Activated CD8-positive, alpha-beta memory T cell treated with anti-CD3 and anti-CD28 coated beads, Interleukin-2, amount 50 U/mL, for 24 hours (primary cell): ENCODE data around the gene SLC2A9.
"Not testable (repeated sequence)": the region's sequence is repeated elsewhere in the genome, so short reads cannot be mapped to it uniquely, and the experiment has no call there.

ENCODE experiments used
- DNase-seq: peaks from one replicate; pipeline ENCODE4 v3.0.0-alpha.2; 2020; ENCODE audit errors: extremely low read depth

The SLC2A9 gene

GRCh38 chr4:9826551-9826950 lies 194.7 kb downstream of the SLC2A9 start:
- DNase-seq: no peak

GRCh38 chr4:9825049-9825448 lies 196.2 kb downstream of the SLC2A9 start:
- DNase-seq: no peak

- DNase-seq: no peak
Observed at GRCh38 chr4:9820343-9820742, 201.0 kb downstream of the SLC2A9 start.

GRCh38 chr4:9816285-9816684 lies 205.0 kb downstream of the SLC2A9 start:
- no peak for DNase-seq

- DNase-seq: no peak
Observed at GRCh38 chr4:9812501-9813340, 208.6 kb downstream of the SLC2A9 start.

GRCh38 chr4:9811806-9812205 lies 209.5 kb downstream of the SLC2A9 start:
- no peak for DNase-seq

GRCh38 chr4:9808077-9808476 lies 213.2 kb downstream of the SLC2A9 start:
- DNase-seq: no peak

- no peak for DNase-seq
Observed at GRCh38 chr4:9804918-9805317, 216.4 kb downstream of the SLC2A9 start.

- no peak for DNase-seq
Observed at GRCh38 chr4:9800848-9801247, 220.4 kb downstream of the SLC2A9 start.

GRCh38 chr4:9796641-9797040 lies 224.7 kb downstream of the SLC2A9 start:
- DNase-seq: not testable (repeated sequence)

- DNase-seq: no peak
Observed at GRCh38 chr4:9792381-9792780, 228.9 kb downstream of the SLC2A9 start.

- not testable (repeated sequence) for DNase-seq
Observed at GRCh38 chr4:9785891-9786290, 235.4 kb downstream of the SLC2A9 start.

- DNase-seq: no peak
Observed at GRCh38 chr4:9782136-9782436, 239.2 kb downstream of the SLC2A9 start.

GRCh38 chr4:9781343-9782135 lies 239.8 kb downstream of the SLC2A9 start, which contains the start of gene DRD5:
DRD5 (plus strand) TSS chr4:9781634; CDS start chr4:9782030, 396 bp downstream.
- no peak for DNase-seq
